Right lobe of liver (tissue), 6 donors: ENCODE data around the gene KAZN. TPM values are rescaled to one million over a fixed set of nuclear protein-coding genes. Genes with fewer than 3 reads are reported as not detected.

Experiments used
- ATAC-seq, 4 donors: fragments of 200-7000 bp; cut with Tn5 transposase; one replicate each; pipeline ENCODE4 v1.9.1; 2020; ENCODE audit warnings: mild to moderate bottlenecking in 4 of 4, moderate library complexity in 4 of 4
- DNase-seq, 3 donors: peaks; one replicate each; pipeline ENCODE4 v3.0.0-alpha.2; 2020
- H3K27ac ChIP-seq, 3 donors: fragments of 200-600 bp; one replicate each; pipeline ENCODE4 v1.8.0; 2022
- H3K27me3 ChIP-seq, 2 donors: fragments of 200-600 bp; one replicate each; pipeline ENCODE4 v1.8.0; 2022
- H3K36me3 ChIP-seq, 4 donors: fragments of 200-600 bp; sonication (generic) in 1 of 4; one replicate each; pipeline versions ENCODE4 v1.5.1 to v1.8.0; 2017 to 2022; ENCODE audit warnings: control low read depth in 1 of 4
- H3K4me1 ChIP-seq, 4 donors: fragments of 200-600 bp; sonication (generic) in 1 of 4; one replicate each; pipeline versions ENCODE4 v1.5.1 to v1.8.0; 2017 to 2022; ENCODE audit warnings: control low read depth in 1 of 4
- H3K4me3 ChIP-seq, 3 donors: fragments of 200-600 bp; one replicate each; pipeline ENCODE4 v1.8.0; 2022
- H3K9me3 ChIP-seq, 4 donors: fragments of 200-600 bp; sonication (generic) in 1 of 4; one replicate each; pipeline versions ENCODE4 v1.5.1 to v1.8.0; 2017 to 2022; ENCODE audit warnings: control low read depth in 1 of 4
- CTCF ChIP-seq, 4 donors: fragments of 200-600 bp in 3 of 4; fragments of 450-650 bp in 1 of 4; IDR thresholded peaks; one replicate each; pipeline versions ENCODE4 v1.5.1 to v1.8.0; 2016 to 2022; ENCODE audit warnings: antibody characterized with exemption in 4 of 4, mild to moderate bottlenecking in 2 of 4
- POLR2A ChIP-seq: fragments of 450-650 bp; IDR thresholded peaks from one replicate; pipeline ENCODE4 v1.6.1; 2017; ENCODE audit warnings: antibody characterized with exemption, mild to moderate bottlenecking
- WGBS: methylation state at CpG from one replicate; pipeline ENCODE4 v1.1.6; 2018; ENCODE audit warnings: low coverage, low lambda C conversion rate; ENCODE audit not compliant: insufficient coverage; ENCODE audit errors: missing lambda C conversion rate; 5-methylcytosine and 5-hydroxymethylcytosine counted together
- intact Hi-C, 2 donors: fragments of 100-400 bp; cut with DNase I; formaldehyde crosslinking; loops; one replicate each; pipeline versions ENCODE4 v1.11.2 to v1.14.1; 2022
- total RNA-seq, 6 experiments: library from RNA; depleted of rRNA in 2 of 6; stranded (reverse); fragments of >200 nt in 2 of 6; fragmentation: NEBNext Ultra II Directional in 3 of 6; extraction: Animal tissue kit (Norgen Biotek cat#: 25700) in 3 of 6; gene quantifications; one replicate each; pipeline versions ENCODE4 v1.1.0 to v1.2.4, GENCODE V29; 2016 to 2023
- donor health status: DM: no; HTN: yes; CAD: no.
- donor health status: DM: no; HTN: no; CAD: no.
- donor health status: DM: no; HTN: no; CAD: no.
- donor health status: DM: no; HTN: yes; CAD: no.
- donor health status: DM: no; HTN: yes; CAD: no.

KAZN gene
- total RNA-seq, 6 experiments from 2014 or later: 1.5 to 7.2 (median 2.7) TPM

DNA sequence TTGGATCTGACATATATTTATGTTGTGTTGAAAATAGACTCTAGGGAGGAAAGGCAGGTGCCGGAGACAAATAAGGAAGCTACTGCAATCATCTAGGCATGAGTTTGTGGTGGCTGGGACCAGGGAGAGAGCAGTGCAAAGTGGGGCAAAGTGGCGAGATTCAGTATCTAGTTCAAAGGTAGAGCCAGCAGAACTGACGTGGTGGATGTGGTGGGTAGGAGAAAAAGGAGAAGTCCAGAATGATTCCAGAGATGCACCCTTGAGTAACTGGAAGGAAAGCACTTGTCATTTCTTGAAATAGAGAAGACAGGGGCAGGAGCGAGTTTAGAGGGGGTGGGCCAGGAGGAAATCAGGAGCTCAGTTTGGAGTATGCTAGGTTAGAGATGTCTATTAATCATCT, 275.2 kb downstream of the KAZN start:
- TF ChIP-seq POLR2A (no peak), CTCF (IDR thresholded peaks at IDR 0.05) (no peak)
- DNase-seq (no peak), ATAC-seq (no peak)
- Histone ChIP-seq H3K27me3 (no peaks in the 10 kb centered on the region), H3K9me3 (no peaks in the 10 kb centered on the region), H3K4me3 (no peak overlapping the region), H3K27ac (no peak overlapping the region), H3K4me1 (no peaks in the 10 kb centered on the region), H3K36me3 (no peaks in the 10 kb centered on the region)
- 33% methylated on average over 4 of the region's 4 CpGs for WGBS
- intact Hi-C loops: no loop called here

DNA sequence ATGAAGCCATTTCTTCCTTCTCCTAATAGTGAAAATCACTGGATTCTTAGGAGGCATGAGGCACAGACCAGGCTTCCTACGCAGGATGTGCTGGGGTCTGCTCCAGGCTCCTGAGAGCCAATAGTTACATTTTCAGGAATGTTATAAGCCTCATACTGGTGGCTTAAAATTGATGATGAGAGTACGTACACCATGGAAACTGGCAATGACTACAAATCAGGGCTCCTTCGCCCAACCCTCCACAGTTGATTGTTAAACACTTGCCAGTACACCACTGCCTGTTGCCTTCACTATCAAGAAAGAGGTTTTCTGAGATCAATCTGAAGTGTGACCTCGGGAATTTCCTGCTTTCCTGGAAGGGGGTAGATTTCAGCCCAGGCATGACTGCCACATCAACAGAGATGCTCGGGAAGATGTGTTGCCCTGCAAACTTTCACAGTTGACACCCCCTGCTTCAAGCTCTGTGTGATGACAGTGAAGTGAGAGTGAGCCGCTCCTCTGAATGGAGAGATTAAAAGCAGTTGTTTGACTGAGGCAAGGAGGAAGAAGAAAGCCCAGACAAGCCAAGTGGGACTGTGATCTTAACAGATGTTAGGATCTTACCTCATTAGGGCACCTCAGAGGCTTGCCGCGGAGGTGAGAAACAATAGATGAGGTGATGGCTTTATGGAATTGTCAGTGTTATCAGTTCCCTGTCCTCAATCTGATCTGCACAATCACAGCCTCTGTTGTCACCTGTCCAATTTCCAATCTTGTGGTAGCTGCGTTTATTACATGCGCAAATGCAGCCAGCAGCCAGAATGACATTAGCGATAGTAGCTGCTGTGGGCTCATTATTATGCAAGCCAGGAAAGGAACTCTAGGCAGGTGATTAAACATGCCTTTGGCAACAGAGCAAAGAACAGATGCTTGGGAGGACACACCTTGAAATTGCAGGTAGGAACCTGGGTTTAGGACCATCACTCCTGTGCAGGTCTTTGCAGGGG, 277.3 kb downstream of the KAZN start:
- DNase-seq (no peak), ATAC-seq (no peak)

DNA sequence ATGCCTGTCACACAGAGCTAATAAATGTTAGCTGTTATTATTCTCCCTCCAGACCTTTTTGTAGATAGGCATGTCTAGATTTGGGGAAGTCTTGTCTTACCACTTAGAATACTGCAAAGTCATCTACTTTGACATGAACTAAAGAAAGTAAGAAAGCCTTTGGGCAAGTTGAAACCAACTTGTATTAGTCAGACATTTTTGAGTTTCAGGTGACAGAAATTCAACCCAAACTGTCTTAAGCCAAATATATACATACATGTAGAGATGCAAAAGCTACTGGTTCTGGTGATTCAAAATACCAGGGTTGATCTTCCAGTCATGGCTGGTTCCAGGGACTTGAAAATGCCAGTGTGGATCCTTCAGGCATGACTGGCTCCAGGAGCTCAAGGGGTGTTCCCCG, 278.3 kb downstream of the KAZN start:
- intact Hi-C loops: no loop called here
- Histone ChIP-seq H3K4me1 (no peaks in the 10 kb centered on the region), H3K27me3 (no peaks in the 10 kb centered on the region), H3K27ac (no peak overlapping the region), H3K9me3 (no peaks in the 10 kb centered on the region), H3K4me3 (no peak overlapping the region), H3K36me3 (no peaks in the 10 kb centered on the region)
- WGBS: 80% methylated on average over 1 of the region's 1 CpG
- no peak for DNase-seq
- TF ChIP-seq CTCF (IDR thresholded peaks at IDR 0.05) (no peak), POLR2A (no peak)
- no peak for ATAC-seq

More for the DNA sequence above, 277.3 kb downstream of the KAZN start:
- intact Hi-C loops: no loop called here
- H3K9me3 ChIP-seq: no peaks in the 10 kb centered on the region
- H3K27me3 ChIP-seq: no peaks in the 10 kb centered on the region
- H3K4me3 ChIP-seq: no peak overlapping the region
- 25% methylated on average over 10 of the region's 11 CpGs for WGBS
- TF ChIP-seq POLR2A: no peak
- TF ChIP-seq CTCF (IDR thresholded peaks at IDR 0.05): no peak
- no peak overlapping the region for H3K27ac ChIP-seq
- H3K4me1 ChIP-seq: no peaks in the 10 kb centered on the region
- H3K36me3 ChIP-seq: no peaks in the 10 kb centered on the region

DNA sequence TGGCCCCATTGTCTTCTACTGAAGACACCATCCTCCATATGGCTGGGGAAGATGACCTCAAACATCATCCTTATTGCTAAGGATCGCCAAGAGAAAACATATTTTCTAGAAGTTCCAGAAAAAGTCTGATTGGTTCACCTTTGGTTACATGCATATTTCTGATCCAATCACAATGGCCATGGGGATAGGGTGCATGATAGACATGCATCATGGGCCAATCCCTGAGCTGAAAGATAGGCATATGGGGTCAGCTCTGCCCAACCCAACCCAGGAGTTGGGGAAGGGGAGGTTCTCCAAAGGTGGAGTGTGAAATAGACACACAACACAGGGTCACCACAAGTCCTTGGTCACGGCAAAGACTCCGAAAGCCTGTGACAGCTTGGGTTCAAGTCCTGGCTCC, 278.7 kb downstream of the KAZN start:
- DNase-seq (no peak), ATAC-seq (no peak)
- intact Hi-C loops: no loop called here
- 68% methylated on average over 3 of the region's 3 CpGs for WGBS
- Histone ChIP-seq H3K4me1 (no peaks in the 10 kb centered on the region), H3K27me3 (no peaks in the 10 kb centered on the region), H3K4me3 (no peak overlapping the region), H3K36me3 (no peaks in the 10 kb centered on the region), H3K9me3 (no peaks in the 10 kb centered on the region), H3K27ac (no peak overlapping the region)
- no peak for TF ChIP-seq CTCF (IDR thresholded peaks at IDR 0.05)
